T47D (cell line): ENCODE data around the gene LALBA.
"Not testable (repeated sequence)": the region's sequence is repeated elsewhere in the genome, so short reads cannot be mapped to it uniquely, and the experiment has no call there.

Experiments used
- DNase-seq, 2 experiments: peaks; one replicate each; pipeline versions ENCODE4 v3.0.0 to v3.0.0-alpha.2; 2011 to 2012; ENCODE audit warnings: low read depth in 1 of 2, low spot score in 1 of 2
- JUND ChIP-seq: IDR thresholded peaks from 2 replicates; pipeline ENCODE4 v1.6.1; 2012; ENCODE audit warnings: low read depth
- in situ Hi-C: cut with HindIII; loops from 2 replicates; pipeline ENCODE4 v1.10.0; 2016; ENCODE audit warnings: low sequenced_read_pairs, low pct_unique_long_range_greater_than_20kb

The LALBA gene

GRCh38 chr12:48557919-48558318 lies 11.9 kb downstream of the LALBA start:
- DNase-seq = no peak
- no peak for TF ChIP-seq JUND
- in situ Hi-C loops = no loop called here

GRCh38 chr12:48556631-48557030 lies 13.2 kb downstream of the LALBA start:
- in situ Hi-C loops = no loop called here
- TF ChIP-seq JUND = no peak
- DNase-seq = no peak

GRCh38 chr12:48553666-48554343 lies 16.0 kb downstream of the LALBA start:
- peak in 1 of 2 experiments; percentile 38 for DNase-seq
- in situ Hi-C loops = not testable (repeated sequence)

- in situ Hi-C loops, DNase-seq: not testable (repeated sequence)
These were observed 18.2 kb downstream of the LALBA start for GRCh38 chr12:48551636-48552035.

- in situ Hi-C loops, DNase-seq: not testable (repeated sequence)
These were observed 22.8 kb downstream of the LALBA start for GRCh38 chr12:48547012-48547411.

- no peak for TF ChIP-seq JUND
- in situ Hi-C loops = no loop called here
- DNase-seq = no peak
These were observed 23.9 kb downstream of the LALBA start for GRCh38 chr12:48545833-48546469.

GRCh38 chr12:48542300-48542928 lies 27.4 kb downstream of the LALBA start:
- in situ Hi-C loops = no loop called here
- no peak for TF ChIP-seq JUND
- DNase-seq = peak in 1 of 2 experiments; percentile 78

- in situ Hi-C loops = no loop called here
- no peak for TF ChIP-seq JUND
- no peak for DNase-seq
These were observed 33.2 kb downstream of the LALBA start for GRCh38 chr12:48536602-48537001.

- DNase-seq = no peak
- TF ChIP-seq JUND = no peak
- in situ Hi-C loops = no loop called here
These were observed 37.2 kb downstream of the LALBA start for GRCh38 chr12:48532601-48533000.

- DNase-seq = no peak
- TF ChIP-seq JUND = no peak
- in situ Hi-C loops = no loop called here
These were observed 41.8 kb downstream of the LALBA start for GRCh38 chr12:48527891-48528670.

- in situ Hi-C loops = no loop called here
- no peak for TF ChIP-seq JUND
- DNase-seq = no peak
These were observed 44.5 kb downstream of the LALBA start, which contains the start of gene OR8S1 for GRCh38 chr12:48525332-48525731. Gene OR8S1 (plus strand): TSS chr12:48525632. CDS start chr12:48525632, 0 bp downstream.

- in situ Hi-C loops, DNase-seq: not testable (repeated sequence)
These were observed 49.5 kb downstream of the LALBA start for GRCh38 chr12:48520381-48520780.
